Cardiac fibroblast (primary cell): Measurements from ENCODE around the gene MSH4.
A peak's percentile ranks its signal among the peaks of the same experiment; 100 is the strongest.

Experiments used
- DNase-seq, 2 donors: peaks; one replicate each; pipeline versions ENCODE4 v3.0.0 to v3.0.0-alpha.2; 2010; ENCODE audit warnings: low read depth in 2 of 2
- H3K4me3 ChIP-seq, 2 donors: replicated peaks in 1 of 2; 1 replicate in 1 of 2; 2 replicates in 1 of 2; pipeline ENCODE4 v1.5.1; 2011; ENCODE audit warnings: low read depth in 2 of 2, low read length in 2 of 2, mild to moderate bottlenecking in 2 of 2, moderate library complexity in 1 of 2
- TF ChIP-seq, protein P1 (sequence below): IDR thresholded peaks from one replicate; pipeline ENCODE4 v1.5.1; 2011; ENCODE audit warnings: low read depth, mild to moderate bottlenecking, low read length, inconsistent platforms

Gene MSH4

DNA sequence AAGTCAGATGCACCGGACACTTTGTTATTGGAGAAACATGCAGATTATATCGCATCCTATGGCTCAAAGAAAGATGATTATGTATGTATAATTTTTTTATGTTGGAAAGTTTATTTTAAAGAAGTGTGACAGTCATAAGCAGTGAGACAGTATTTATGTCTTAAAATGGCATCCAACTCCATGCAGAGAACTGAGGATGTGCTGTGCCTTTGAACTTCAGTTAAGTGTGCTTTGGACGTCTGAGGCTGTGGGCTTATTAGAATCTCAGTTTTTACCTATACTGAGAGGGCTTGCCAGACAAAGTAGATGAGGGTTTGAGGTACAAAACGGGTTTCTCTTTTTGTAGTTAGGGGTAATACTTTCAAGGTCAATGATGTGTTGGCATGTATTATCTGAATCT is 9.2 kb upstream of the MSH4 start:
- DNase-seq = no peak
- TF ChIP-seq, protein P1, sequence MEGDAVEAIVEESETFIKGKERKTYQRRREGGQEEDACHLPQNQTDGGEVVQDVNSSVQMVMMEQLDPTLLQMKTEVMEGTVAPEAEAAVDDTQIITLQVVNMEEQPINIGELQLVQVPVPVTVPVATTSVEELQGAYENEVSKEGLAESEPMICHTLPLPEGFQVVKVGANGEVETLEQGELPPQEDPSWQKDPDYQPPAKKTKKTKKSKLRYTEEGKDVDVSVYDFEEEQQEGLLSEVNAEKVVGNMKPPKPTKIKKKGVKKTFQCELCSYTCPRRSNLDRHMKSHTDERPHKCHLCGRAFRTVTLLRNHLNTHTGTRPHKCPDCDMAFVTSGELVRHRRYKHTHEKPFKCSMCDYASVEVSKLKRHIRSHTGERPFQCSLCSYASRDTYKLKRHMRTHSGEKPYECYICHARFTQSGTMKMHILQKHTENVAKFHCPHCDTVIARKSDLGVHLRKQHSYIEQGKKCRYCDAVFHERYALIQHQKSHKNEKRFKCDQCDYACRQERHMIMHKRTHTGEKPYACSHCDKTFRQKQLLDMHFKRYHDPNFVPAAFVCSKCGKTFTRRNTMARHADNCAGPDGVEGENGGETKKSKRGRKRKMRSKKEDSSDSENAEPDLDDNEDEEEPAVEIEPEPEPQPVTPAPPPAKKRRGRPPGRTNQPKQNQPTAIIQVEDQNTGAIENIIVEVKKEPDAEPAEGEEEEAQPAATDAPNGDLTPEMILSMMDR = no peak
- H3K4me3 ChIP-seq = peak overlapping the region; percentile 78 to 80

DNA sequence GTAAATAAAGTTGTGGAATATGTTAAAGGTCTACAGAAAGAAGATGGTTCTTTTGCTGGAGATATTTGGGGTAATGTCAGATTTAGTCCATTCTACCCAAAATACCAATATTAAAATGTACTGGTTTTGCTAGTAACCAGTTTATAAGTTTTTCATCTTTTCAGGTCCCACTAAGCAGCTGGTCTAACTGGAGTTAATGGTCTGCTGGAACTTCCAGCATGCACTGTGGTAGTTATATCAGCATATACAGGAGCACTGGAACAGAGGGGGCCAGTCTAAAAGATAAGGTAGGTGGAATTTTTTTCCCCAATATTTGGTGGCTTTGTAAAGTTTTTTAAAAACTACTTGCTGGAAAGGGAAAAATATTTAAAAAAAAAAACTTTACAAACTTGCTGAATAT is 6.7 kb upstream of the MSH4 start:
- H3K4me3 ChIP-seq = no peak overlapping the region
- TF ChIP-seq, protein P1 = no peak
- no peak for DNase-seq

DNA sequence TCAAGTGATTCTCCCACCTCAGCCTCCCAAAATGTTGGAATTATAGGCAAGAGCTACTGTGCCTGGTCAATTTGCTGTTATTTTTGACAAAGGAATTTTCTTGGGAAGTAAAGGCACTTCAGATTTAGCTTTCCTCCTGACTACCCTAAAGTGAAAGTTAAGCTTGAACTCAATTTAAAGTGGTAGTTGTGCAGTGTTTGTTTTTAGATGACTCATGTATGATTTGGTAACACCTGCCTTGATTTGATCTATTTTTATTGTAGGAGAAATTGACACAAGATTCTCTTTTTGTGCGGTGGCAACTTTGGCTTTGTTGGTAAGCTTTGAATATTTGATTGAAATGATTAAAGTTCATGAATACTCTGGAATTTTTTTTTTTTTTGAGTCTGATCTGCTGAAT is 5.7 kb upstream of the MSH4 start:
- DNase-seq = peak in 1 of 2 donors; percentile 42
- TF ChIP-seq, protein P1 = no peak

DNA sequence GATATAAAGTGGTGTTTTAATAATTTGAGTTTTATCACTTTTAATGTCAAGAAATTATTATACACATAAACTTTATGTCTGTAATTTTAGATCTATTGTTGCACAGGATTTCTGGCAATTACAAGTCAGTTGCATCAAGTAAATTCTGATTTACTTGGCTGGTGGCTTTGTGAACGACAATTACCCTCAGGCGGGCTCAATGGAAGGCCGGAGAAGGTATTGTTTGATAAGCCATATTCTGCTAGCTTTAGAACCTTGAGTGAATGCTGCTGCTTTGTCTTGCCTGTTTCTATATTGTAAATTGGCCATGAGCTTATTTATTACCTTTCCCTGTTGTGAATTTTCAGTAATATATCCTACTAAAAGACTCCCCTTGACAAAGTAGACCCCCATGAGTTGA is 4.6 kb upstream of the MSH4 start:
- H3K4me3 ChIP-seq = no peak overlapping the region
- TF ChIP-seq, protein P1 = no peak
- no peak for DNase-seq

More for the DNA sequence above, 5.7 kb upstream of the MSH4 start:
- peak overlapping the region in 1 of 2 donors; percentile 7 for H3K4me3 ChIP-seq

DNA sequence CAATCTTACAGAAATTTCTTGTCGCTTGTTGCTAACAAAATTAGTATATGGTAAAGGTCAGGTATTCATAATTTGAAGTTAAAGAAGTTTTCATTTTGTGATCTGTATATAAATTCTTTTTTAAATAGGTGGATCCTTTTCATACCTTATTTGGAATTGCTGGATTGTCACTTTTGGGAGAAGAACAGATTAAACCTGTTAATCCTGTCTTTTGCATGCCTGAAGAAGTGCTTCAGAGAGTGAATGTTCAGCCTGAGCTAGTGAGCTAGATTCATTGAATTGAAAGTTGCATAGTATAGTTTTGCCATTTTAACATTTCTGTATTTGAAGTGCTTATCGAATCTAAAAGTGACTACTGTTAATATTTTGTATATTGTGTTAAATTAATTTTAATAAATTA is 2.3 kb upstream of the MSH4 start:
- no peak for DNase-seq
- H3K4me3 ChIP-seq = no peak overlapping the region
- TF ChIP-seq, protein P1 = no peak

DNA sequence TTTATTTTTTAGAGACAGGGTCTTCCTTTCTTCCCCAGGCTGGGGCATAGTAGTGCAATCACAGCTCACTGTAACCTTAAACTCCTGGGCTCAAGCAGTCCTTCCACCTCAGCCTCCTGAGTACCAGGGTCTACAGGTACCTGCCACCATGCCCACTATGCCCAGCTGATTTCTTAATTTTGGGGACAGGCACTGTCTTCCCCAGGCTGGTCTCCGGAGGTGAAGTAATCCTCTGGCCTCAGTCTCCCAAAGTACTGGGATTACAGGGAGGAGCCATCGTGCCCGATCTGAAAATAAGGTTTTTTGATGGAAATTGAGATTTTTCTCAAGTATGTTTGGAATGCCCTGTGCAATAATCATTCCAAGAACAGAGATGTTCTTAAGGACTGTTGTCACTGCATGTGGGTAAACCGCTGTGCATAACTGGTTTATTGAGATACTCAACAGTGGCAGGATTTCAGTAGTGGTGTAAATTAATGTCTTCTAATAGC is 934 bp upstream of the MSH4 start:
- TF ChIP-seq, protein P1 = no peak

DNA sequence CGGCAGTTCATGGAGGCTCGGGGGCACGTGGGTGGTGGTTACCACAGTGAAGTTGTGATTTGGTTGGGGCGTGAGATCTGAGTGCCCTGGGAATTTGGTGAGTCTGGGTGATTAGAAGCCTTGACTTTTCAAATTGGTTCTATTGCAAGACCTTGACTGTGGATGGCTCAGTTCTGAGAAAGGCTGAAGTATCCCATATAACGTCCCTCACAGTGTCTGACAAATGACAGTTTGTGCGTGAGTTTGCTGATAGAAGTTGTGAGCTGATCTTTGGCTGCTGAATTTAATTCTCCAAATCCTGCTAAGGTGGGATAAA is 549 bp downstream of the MSH4 start:
- TF ChIP-seq, protein P1 = no peak

More for the DNA sequence above, 934 bp upstream of the MSH4 start:
- no peak overlapping the region for H3K4me3 ChIP-seq
- peak in 1 of 2 donors; percentile 27 for DNase-seq

More for the DNA sequence above, 549 bp downstream of the MSH4 start:
- no peak overlapping the region for H3K4me3 ChIP-seq
- DNase-seq = peak in 1 of 2 donors; percentile 20
